ENCODE data around the gene PPP2R1A.

DNA sequence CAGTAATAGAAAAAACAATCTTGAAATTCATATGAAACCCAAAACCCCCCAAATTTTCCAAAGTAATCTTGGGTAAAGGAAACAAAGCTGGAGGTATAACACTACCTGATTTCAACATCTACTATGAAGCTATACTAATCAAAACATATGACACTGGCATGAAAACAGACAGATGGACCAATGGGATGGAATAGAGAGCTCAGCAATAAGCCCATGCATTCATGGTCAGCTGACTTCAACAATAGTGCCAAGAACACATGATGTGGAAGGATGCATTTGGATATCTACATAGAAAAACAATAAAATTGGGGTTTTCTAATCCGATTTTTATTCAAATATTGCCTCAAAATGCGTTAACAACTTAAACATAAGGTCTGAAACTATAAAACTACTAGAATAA, 47.3 kb downstream of the PPP2R1A start:
- no peak for TF ChIP-seq CTCF (IDR thresholded peaks at IDR 0.05)
- no peak for TF ChIP-seq POLR2A (IDR thresholded peaks at IDR 0.05)
